ENCODE measurements around the gene ABR. TPM values are rescaled to one million over a fixed set of nuclear protein-coding genes. Genes with fewer than 3 reads are reported as not detected.

Gene ABR
- total and polyA plus RNA-seq, 2 of the 8 experiments (the other 6 are each of a cell fraction or from before 2014, with no cell fraction given), result 44.8 to 47.2 TPM

- peak overlapping the region in 2 of 4 experiments; percentile 38 to 50; a peak in 2 of 7 replicates for H3K9ac ChIP-seq (replicated peaks in 1 of 4; ENCODE audit: extremely low read depth in 1 of 4, low read depth in 3 of 4, low read length in 3 of 4)
- FAIRE-seq (no peak), DNase-seq (ENCODE audit: low read depth in 1 of 2, low spot score in 2 of 2) (no peak)
- H2BK5ac ChIP-seq (ENCODE audit: low read depth, low read length), result no peak overlapping the region
- H2BK120ac ChIP-seq (replicated peaks; ENCODE audit: low read depth, low read length), result no peak overlapping the region
- no peak overlapping the region for H2BK12ac ChIP-seq (ENCODE audit: low read depth, low read length)
- no peaks in the 10 kb centered on the region for H3K4me1 ChIP-seq (replicated peaks in 1 of 4; ENCODE audit: control insufficient read depth in 3 of 4, insufficient read depth in 4 of 4, low read length in 3 of 4)
- WGBS, 2 experiments (ENCODE audit: extremely low coverage in 1 of 2, insufficient coverage in 1 of 2, insufficient read length in 1 of 2, insufficient replicate concordance in 2 of 2, low coverage in 1 of 2, low lambda C conversion rate in 2 of 2, missing lambda C conversion rate in 1 of 2), result 71% methylated on average over 13 of the region's 19 CpGs; no CpG with 5 or more reads in 1 of the 2 experiments
- no peak overlapping the region for H2BK15ac ChIP-seq (ENCODE audit: low read length)
- peaks cover 3% of the 10 kb centered on the region; the same call in 1 of the 2 replicates for H3K23me2 ChIP-seq (ENCODE audit: low read depth, low read length)
- H3K4ac ChIP-seq (replicated peaks; ENCODE audit: insufficient read length, low read depth, low read length), result no peak overlapping the region
- no peak overlapping the region for H2BK20ac ChIP-seq (ENCODE audit: low read length)
- H4K20me1 ChIP-seq (replicated peaks in 1 of 2; ENCODE audit: control insufficient read depth in 1 of 2, insufficient read depth in 2 of 2, low read length in 2 of 2), result no peaks in the 10 kb centered on the region
- H3K4me2 ChIP-seq (ENCODE audit: insufficient read depth in 1 of 2, low read depth in 2 of 2, low read length in 2 of 2), result peak overlapping the region; percentile 61 to 99
- TF ChIP-seq TEAD4 (IDR thresholded peaks at IDR 0.05; ENCODE audit: low read depth, low read length) (no peak), SIRT6 (IDR thresholded peaks at IDR 0.05; ENCODE audit: low read length) (no peak), SP1 (IDR thresholded peaks at IDR 0.05; ENCODE audit: low read depth, low read length) (no peak), RNF2 (IDR thresholded peaks at IDR 0.05; ENCODE audit: borderline replicate concordance, low read depth, low read length, missing control alignments, poor library complexity, severe bottlenecking) (no peak), HDAC2 (IDR thresholded peaks at IDR 0.05; ENCODE audit: borderline replicate concordance in 1 of 2, low read depth in 2 of 2, low read length in 2 of 2) (no peak), BRCA1 (IDR thresholded peaks at IDR 0.05; ENCODE audit: low read depth, low read length) (no peak), PHF8 (conservative IDR thresholded peaks at IDR 0.05; ENCODE audit: low read depth, low read length) (no peak), NRF1 (IDR thresholded peaks at IDR 0.05; ENCODE audit: low read depth, low read length) (no peak), EGR1 (IDR thresholded peaks at IDR 0.05; ENCODE audit: borderline replicate concordance, low read depth, low read length) (no peak), SP2 (IDR thresholded peaks at IDR 0.05; ENCODE audit: low read length) (no peak)
- H4K91ac ChIP-seq (replicated peaks; ENCODE audit: insufficient read length, low read length), result no peak overlapping the region
- H3K27ac ChIP-seq (ENCODE audit: low read depth, low read length), result no peak overlapping the region
- H4K8ac ChIP-seq (ENCODE audit: extremely low read depth, insufficient read depth, low read length), result peak overlapping the region; percentile 80; the same call in 1 of the 2 replicates
- H3K79me1 ChIP-seq (ENCODE audit: low read depth, low read length), result no peaks in the 10 kb centered on the region
- no peak overlapping the region for H3K56ac ChIP-seq (replicated peaks; ENCODE audit: insufficient read length, low read depth, low read length)
- H4K5ac ChIP-seq (ENCODE audit: insufficient read length, low read depth, low read length), result no peak overlapping the region
- H3K9me3 ChIP-seq (ENCODE audit: insufficient read depth in 2 of 2, low read depth in 1 of 2, low read length in 1 of 2), result no peaks in the 10 kb centered on the region
- no peaks in the 10 kb centered on the region for H3K36me3 ChIP-seq (ENCODE audit: control insufficient read depth in 2 of 4, insufficient read depth in 4 of 4, low read length in 3 of 4)
- H2AK5ac ChIP-seq (ENCODE audit: low read depth, low read length), result no peak overlapping the region
- H3K27me3 ChIP-seq (replicated peaks in 1 of 4; ENCODE audit: control insufficient read depth in 3 of 4, extremely low read depth in 1 of 4, insufficient read depth in 3 of 4, low read length in 3 of 4), result peaks cover 0 to 6% (median 4%) of the 10 kb centered on the region in 4 experiments; a peak in 3 of 7 replicates
- no peaks in the 10 kb centered on the region for H3K79me2 ChIP-seq (ENCODE audit: control insufficient read depth in 1 of 2, insufficient read depth in 2 of 2, low read length in 2 of 2)
- H3K14ac ChIP-seq (ENCODE audit: insufficient read length), result no peak overlapping the region
- H2AFZ ChIP-seq (ENCODE audit: low read length), result peak overlapping the region; percentile 70
- H3K18ac ChIP-seq (ENCODE audit: extremely low read depth, low read length), result peak overlapping the region; percentile 60; the same call in 1 of the 2 replicates
- ChIA-PET CTCF (ENCODE audit: partially characterized antibody) (no interaction called here), POLR2A (ENCODE audit: partially characterized antibody) (no interaction called here)
- no peak overlapping the region for H3K23ac ChIP-seq (ENCODE audit: insufficient read length)
- H3K4me3 ChIP-seq (ENCODE audit: extremely low read depth in 1 of 4, insufficient read depth in 2 of 4, low read depth in 3 of 4, low read length in 4 of 4), result peak overlapping the region; percentile 53 to 74 (median 68)
Observed at GRCh38 chr17:1203967-1204291, 24.1 kb upstream of the ABR start.
